ENCODE results near the gene CDCA4. TPM values are rescaled to one million over a fixed set of nuclear protein-coding genes. Genes with fewer than 3 reads are reported as not detected.

The CDCA4 gene
- total and polyA plus RNA-seq, 2 experiments from 2014 or later: 13.6 to 17.1 TPM

DNA sequence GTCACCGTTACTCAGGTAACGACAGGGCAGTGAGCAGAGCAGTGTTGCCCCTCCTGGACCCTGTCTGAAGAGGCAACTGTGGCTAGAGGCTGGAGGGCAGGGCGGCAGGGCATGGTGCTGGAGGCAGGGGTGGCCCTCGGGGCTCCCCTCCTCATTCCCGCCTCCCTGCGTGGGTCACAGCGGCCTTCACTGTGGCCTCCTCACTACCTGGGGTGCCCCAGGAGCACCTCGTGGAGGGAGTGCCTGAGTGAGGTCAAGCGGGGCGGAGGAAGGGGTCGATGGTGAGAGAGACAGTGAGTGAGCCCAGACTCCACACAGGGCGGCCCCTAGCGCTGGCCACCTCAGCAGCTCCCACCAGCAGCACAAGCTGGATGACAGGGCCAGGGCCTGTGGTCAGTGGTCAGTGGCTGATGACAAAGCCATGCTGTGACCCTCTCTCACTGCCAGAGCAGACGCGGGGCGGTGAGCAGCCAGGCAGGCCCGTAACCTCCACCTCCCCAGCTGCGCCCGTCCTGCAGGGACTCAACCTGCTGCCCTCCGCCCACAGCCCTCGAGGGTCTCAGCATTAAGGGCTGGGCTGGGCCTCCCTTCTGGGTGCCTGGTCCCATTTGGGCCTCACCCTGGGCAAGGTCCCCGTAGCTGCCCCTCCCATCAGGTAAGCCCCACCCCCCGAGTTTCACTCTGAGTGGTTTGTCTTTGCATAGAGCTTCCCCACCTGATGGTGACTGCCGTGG, 26.6 kb upstream of the CDCA4 start:
- H3K9me3 ChIP-seq (ENCODE audit: low read depth): no peaks in the 10 kb centered on the region
- TF ChIP-seq CTCF (IDR thresholded peaks at IDR 0.05; ENCODE audit: poor library complexity) (no peak), EZH2 (IDR thresholded peaks at IDR 0.05; ENCODE audit: borderline replicate concordance) (no peak), EZH2phosphoT487 (IDR thresholded peaks at IDR 0.05; ENCODE audit: low read depth, severe bottlenecking, unreplicated experiment) (no peak)
- no peaks in the 10 kb centered on the region for H3K27me3 ChIP-seq
- no peaks in the 10 kb centered on the region for H3K36me3 ChIP-seq (replicated peaks; ENCODE audit: insufficient read depth, low read depth)
- H3K4me1 ChIP-seq (ENCODE audit: insufficient read depth): peaks cover 2% of the 10 kb centered on the region
- no peak overlapping the region for H3K27ac ChIP-seq
- H3K4me3 ChIP-seq: no peak overlapping the region
- WGBS (ENCODE audit: low lambda C conversion rate, missing lambda C conversion rate): 85% methylated on average over 24 of the region's 24 CpGs
- no peaks in the 10 kb centered on the region for H4K20me1 ChIP-seq (ENCODE audit: insufficient read depth, poor library complexity, severe bottlenecking)
- no peak overlapping the region for H3K4me2 ChIP-seq
- no peak for DNase-seq (ENCODE audit: low spot score)
- H3K9me2 ChIP-seq (replicated peaks; ENCODE audit: insufficient read depth): no peaks in the 10 kb centered on the region
- H2AFZ ChIP-seq: no peak overlapping the region
- H3K79me2 ChIP-seq: no peaks in the 10 kb centered on the region

DNA sequence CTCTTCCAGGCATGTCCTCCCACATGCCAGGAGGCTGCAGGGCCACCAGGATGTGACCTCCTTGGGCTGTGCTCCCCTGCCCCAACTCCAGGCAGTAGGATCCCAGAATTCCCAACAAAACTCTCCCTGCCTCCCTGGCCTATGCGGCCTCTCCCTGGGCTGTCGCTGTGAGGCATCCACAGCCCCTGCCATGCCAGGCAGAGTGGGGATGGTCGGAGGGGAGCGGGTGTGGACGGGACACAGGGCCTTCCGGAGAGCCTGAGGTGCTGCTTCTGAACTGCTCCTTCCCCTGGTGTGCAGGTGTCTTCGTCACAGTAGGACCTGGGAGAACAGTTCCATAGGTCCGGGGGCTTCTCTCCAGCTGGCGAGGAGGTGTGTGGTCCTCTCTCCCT, 26.0 kb upstream of the CDCA4 start:
- no peaks in the 10 kb centered on the region for H3K9me3 ChIP-seq (ENCODE audit: low read depth)
- no peak overlapping the region for H3K27ac ChIP-seq
- no peaks in the 10 kb centered on the region for H3K9me2 ChIP-seq (replicated peaks; ENCODE audit: insufficient read depth)
- no peaks in the 10 kb centered on the region for H4K20me1 ChIP-seq (ENCODE audit: insufficient read depth, poor library complexity, severe bottlenecking)
- H3K36me3 ChIP-seq (replicated peaks; ENCODE audit: insufficient read depth, low read depth): no peaks in the 10 kb centered on the region
- H3K4me2 ChIP-seq: no peak overlapping the region
- TF ChIP-seq CTCF (IDR thresholded peaks at IDR 0.05; ENCODE audit: poor library complexity) (no peak), EZH2 (IDR thresholded peaks at IDR 0.05; ENCODE audit: borderline replicate concordance) (no peak), EZH2phosphoT487 (IDR thresholded peaks at IDR 0.05; ENCODE audit: low read depth, severe bottlenecking, unreplicated experiment) (no peak)
- peaks cover 2% of the 10 kb centered on the region for H3K4me1 ChIP-seq (ENCODE audit: insufficient read depth)
- no peak overlapping the region for H3K4me3 ChIP-seq
- H3K27me3 ChIP-seq: no peaks in the 10 kb centered on the region
- no peak overlapping the region for H2AFZ ChIP-seq
- no peak for DNase-seq (ENCODE audit: low spot score)
- H3K79me2 ChIP-seq: no peaks in the 10 kb centered on the region
- WGBS (ENCODE audit: low lambda C conversion rate, missing lambda C conversion rate): 95% methylated on average over 9 of the region's 9 CpGs

- TF ChIP-seq EZH2phosphoT487 (IDR thresholded peaks at IDR 0.05; ENCODE audit: low read depth, severe bottlenecking, unreplicated experiment) (no peak), EZH2 (IDR thresholded peaks at IDR 0.05; ENCODE audit: borderline replicate concordance) (no peak), CTCF (IDR thresholded peaks at IDR 0.05; ENCODE audit: poor library complexity) (peak; percentile 99)
- peak; percentile 94 for DNase-seq (ENCODE audit: low spot score)
- peak overlapping the region; percentile 76 for H3K4me2 ChIP-seq
- no peaks in the 10 kb centered on the region for H3K27me3 ChIP-seq
- H3K36me3 ChIP-seq (replicated peaks; ENCODE audit: insufficient read depth, low read depth): no peaks in the 10 kb centered on the region
- no peaks in the 10 kb centered on the region for H3K9me2 ChIP-seq (replicated peaks; ENCODE audit: insufficient read depth)
- H3K4me3 ChIP-seq: no peak overlapping the region
- H3K27ac ChIP-seq: no peak overlapping the region
- H2AFZ ChIP-seq: no peak overlapping the region
- no peaks in the 10 kb centered on the region for H3K79me2 ChIP-seq
- H4K20me1 ChIP-seq (ENCODE audit: insufficient read depth, poor library complexity, severe bottlenecking): no peaks in the 10 kb centered on the region
- WGBS (ENCODE audit: low lambda C conversion rate, missing lambda C conversion rate): 9% methylated on average over 42 of the region's 42 CpGs
- no peaks in the 10 kb centered on the region for H3K9me3 ChIP-seq (ENCODE audit: low read depth)
- peaks cover 2% of the 10 kb centered on the region for H3K4me1 ChIP-seq (ENCODE audit: insufficient read depth)
These were observed 24.9 kb upstream of the CDCA4 start for GRCh38 chr14:105045710-105046326.

Measured in hepatocyte (in vitro differentiated cells).